GM18519 (cell line): Measurements from ENCODE around the gene DBNDD2.

Experiments
- ATAC-seq: cut with Tn5 transposase; IDR thresholded peaks from one replicate; pipeline ENCODE4 v1.9.1; 2021; ENCODE audit warnings: mild to moderate bottlenecking, moderate library complexity; ENCODE audit not compliant: unreplicated experiment, low FRiP score

Gene DBNDD2

GRCh38 chr20:45445805-45446562, 37.9 kb downstream of the DBNDD2 start:
- ATAC-seq, result no peak

GRCh38 chr20:45448270-45448669, 40.2 kb downstream of the DBNDD2 start:
- ATAC-seq, result no peak

- no peak for ATAC-seq
Measured at GRCh38 chr20:45449528-45449927, 41.4 kb downstream of the DBNDD2 start.

GRCh38 chr20:45450097-45450818, 42.2 kb downstream of the DBNDD2 start:
- ATAC-seq, result no peak

- ATAC-seq, result no peak
Measured at GRCh38 chr20:45452238-45452637, 44.1 kb downstream of the DBNDD2 start.

GRCh38 chr20:45452772-45453691, 44.9 kb downstream of the DBNDD2 start:
- no peak for ATAC-seq

- ATAC-seq, result no peak
Measured at GRCh38 chr20:45456632-45457031, 48.5 kb downstream of the DBNDD2 start.

- ATAC-seq, result no peak
Measured at GRCh38 chr20:45459606-45460005, 51.5 kb downstream of the DBNDD2 start.
